GM21576 (cell line): ENCODE data around the gene GNAS.

Experiments
- ATAC-seq: cut with Tn5 transposase; IDR thresholded peaks from one replicate; pipeline ENCODE4 v1.9.1; 2021; ENCODE audit warnings: mild to moderate bottlenecking, moderate library complexity; ENCODE audit not compliant: unreplicated experiment

Gene GNAS

DNA sequence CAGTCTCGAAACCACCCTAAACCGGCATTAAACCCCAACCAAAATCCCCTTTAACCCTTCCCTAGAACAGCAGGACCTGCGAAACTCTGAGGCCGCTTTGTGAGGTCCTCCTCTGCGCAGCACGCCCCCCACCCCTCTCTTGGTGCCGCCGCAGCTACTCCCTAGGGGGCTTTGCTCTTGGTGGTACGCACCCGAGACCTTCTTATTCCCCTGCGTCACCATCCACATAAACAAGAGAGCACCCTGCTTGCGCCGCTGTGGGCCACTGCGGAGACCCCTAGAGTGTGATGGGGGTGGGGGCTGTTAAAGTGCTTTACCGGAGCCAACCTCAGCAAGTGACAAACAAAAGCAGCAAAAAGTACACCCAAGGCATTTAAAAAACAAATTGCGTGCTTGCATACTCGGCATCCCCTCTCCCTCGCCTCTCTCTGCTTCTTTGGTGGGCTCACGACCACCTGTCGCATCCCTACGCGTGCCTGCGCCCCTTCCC, 502 bp upstream of the GNAS start:
- no peak for ATAC-seq

DNA sequence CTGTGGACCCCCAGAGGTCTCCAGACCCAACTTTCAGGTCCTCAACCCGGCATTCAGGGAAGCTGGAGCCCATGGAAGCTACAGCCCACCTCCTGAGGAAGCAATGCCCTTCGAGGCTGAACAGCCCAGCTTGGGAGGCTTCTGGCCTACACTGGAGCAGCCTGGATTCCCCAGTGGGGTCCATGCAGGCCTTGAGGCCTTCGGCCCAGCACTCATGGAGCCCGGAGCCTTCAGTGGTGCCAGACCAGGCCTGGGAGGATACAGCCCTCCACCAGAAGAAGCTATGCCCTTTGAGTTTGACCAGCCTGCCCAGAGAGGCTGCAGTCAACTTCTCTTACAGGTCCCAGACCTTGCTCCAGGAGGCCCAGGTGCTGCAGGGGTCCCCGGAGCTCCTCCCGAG, 950 bp downstream of the GNAS start:
- no peak for ATAC-seq

DNA sequence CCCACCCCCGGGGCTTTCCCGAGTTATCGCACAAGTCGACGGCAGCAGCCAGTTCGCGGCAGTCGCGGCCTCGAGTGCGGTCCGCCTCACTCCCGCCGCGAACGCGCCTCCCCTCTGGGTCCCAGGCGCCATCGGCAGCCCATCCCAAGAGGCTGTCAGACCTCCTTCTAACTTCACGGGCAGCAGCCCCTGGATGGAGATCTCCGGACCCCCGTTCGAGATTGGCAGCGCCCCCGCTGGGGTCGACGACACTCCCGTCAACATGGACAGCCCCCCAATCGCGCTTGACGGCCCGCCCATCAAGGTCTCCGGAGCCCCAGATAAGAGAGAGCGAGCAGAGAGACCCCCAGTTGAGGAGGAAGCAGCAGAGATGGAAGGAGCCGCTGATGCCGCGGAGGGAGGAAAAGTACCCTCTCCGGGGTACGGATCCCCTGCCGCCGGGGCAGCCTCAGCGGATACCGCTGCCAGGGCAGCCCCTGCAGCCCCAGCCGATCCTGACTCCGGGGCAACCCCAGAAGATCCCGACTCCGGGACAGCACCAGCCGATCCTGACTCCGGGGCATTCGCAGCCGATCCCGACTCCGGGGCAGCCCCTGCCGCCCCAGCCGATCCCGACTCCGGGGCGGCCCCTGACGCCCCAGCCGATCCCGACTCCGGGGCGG, 1.6 kb downstream of the GNAS start:
- no peak for ATAC-seq

DNA sequence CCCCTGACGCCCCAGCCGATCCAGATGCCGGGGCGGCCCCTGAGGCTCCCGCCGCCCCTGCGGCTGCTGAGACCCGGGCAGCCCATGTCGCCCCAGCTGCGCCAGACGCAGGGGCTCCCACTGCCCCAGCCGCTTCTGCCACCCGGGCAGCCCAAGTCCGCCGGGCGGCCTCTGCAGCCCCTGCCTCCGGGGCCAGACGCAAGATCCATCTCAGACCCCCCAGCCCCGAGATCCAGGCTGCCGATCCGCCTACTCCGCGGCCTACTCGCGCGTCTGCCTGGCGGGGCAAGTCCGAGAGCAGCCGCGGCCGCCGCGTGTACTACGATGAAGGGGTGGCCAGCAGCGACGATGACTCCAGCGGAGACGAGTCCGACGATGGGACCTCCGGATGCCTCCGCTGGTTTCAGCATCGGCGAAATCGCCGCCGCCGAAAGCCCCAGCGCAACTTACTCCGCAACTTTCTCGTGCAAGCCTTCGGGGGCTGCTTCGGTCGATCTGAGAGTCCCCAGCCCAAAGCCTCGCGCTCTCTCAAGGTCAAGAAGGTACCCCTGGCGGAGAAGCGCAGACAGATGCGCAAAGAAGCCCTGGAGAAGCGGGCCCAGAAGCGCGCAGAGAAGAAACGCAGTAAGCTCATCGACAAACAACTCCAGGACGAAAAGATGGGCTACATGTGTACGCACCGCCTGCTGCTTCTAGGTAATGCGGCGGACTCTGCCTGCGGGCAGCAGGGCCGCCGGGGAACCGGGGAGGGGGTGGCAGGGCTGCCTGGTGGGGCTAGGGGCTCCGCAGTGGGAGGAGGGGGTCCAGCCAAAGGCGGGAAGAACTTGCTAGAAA, 2.3 kb downstream of the GNAS start:
- ATAC-seq = no peak

DNA sequence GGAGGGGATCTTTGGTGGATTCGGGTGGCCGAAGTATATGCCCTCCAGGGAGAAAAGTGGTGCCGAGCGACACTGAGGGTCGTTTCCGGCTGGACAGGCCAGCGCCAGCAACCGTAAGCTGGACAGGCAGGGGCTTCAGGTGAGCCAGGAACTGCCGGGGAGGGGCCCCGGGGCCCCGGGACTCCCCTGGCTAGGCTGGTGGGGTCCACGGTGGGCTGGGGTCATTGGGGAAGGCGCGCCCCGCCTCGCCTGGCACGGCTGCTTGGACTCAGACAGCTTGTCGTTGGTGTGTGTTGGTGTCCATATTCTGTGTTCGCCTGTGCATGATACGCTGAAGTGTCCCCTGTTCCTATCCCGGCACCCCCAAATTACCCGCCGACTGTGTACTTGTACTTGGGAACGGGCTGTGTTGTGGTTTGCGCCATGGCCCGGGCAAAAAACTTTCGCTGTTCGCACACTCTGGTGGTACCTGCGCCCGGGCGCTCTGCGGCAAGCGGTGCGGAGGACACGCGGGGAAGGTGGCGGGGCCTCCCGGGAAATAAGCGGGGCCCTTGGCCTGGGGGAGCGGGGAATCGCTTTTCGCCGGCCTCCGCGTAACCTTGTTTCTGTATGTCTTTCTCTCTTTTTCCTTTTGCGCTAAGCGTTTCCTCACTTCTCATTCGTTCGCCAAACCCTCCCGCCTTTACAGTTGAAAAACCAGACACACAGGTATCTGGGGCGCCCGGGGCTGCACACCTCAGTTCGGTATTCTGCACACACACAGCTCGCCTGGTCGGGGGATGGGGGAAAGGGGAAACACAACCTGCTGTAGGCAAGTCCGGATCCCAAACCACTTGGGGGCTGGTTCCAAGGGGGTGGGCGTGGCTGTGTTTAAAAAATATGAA, 3.2 kb downstream of the GNAS start:
- ATAC-seq = no peak

DNA sequence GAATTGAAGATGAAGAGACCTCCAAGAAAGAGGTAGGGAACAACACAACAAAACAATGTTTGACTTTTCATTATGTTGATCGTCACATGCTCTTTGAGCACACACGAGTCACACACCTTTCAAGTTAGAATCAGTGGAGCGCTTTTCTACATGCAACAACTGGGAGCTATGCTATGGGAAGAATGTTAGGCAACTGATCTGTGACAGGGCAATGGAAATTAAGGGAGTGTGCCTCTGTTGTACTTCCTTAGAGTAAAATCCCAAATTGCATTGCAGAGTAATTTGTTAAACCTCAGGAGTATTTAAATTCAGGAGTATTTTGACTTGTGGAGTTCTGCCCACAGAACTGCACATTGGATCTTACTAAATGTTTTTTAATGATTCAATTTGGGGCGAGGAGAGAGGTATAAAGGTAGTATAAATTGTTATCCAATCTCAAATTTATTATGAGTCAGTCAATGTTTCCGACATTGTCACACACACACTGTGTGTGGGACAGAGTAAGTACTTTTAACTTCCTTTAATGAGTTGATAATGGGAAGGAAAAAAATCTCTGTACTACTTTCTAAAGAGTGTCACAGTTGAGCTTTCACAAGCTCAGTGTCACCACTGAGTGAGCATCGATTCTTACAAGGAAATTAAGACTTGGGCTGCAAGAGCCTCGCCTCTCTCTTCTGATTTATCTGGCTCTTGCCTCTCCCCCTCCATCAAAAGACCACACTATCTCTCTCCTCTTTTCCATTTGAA, 10.7 kb downstream of the GNAS start:
- no peak for ATAC-seq

DNA sequence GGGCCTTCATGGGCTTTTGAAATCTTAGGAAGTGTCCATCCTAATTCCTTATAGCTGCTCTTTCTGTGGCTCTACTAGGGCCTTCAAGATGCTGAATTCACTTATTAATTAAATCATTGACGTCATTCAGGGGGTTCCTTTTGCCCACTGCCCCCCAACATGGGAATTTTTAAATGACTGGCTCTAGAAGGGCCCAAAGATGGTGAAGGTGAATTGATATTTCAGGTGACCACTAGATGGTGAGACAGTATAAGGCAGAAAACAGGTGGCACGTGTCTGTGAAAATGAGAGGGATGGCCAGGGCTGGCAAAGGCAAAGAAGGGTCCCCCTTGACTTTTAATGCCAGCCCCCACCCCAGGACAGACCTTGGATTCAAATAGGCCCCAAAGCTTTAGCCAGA, 11.8 kb downstream of the GNAS start:
- no peak for ATAC-seq

DNA sequence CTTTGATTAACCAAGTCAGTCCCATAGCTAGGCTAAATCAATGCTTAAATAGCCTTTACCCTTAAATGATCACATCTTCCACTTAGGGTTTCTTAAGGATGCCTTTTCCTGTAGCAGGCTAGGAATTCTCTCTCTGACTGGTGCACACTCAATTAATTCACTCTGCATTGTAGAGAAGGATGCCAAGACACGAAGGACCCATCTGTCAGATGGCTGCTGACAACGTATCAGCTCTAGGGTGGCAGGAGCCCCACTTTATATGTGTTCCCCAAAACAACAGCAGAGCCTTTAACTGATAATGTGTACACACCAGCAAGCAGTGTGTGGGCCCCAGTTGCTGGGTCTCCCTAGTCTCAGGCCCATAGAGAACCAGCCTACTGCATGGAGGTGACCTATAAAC, 13.3 kb downstream of the GNAS start:
- no peak for ATAC-seq

DNA sequence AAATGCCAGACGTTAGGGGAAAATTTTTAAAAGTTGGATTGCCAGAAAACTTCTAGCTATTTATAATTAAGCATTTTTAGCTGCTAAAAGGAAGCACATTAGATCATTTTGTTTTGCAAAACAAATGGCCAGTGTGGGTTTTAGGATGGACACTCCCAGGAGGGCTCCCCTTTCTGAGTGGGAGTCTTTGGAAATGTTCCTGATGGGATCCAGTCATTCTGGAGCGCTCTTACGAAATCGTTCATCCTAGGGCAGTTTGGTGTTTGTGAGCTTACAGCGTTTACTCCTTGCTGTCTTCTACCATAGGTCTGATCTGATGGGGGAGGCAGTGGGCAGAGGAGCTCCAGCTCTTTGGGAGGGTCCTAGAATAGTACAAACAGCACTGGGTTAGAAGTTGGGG, 14.7 kb downstream of the GNAS start:
- no peak for ATAC-seq

DNA sequence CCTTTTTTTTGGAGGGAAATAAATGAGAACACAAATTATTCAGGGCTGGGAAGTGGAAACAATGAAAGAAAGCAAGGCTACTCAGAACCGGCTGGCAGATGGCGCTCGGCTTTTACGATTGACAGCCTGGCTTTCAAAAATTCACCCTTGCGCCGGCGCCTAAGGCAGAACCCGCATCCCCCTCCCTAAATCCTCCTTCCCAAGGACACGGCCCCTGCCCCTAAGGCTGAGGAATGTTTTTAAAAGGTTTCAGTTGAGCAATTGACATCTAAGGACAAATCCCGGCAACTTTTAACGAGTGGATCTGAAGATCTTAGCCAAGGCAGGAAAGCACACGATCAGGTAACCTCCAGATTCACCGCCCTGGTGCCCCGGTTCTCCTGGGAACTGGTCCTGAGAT, 16.3 kb downstream of the GNAS start:
- ATAC-seq = no peak

DNA sequence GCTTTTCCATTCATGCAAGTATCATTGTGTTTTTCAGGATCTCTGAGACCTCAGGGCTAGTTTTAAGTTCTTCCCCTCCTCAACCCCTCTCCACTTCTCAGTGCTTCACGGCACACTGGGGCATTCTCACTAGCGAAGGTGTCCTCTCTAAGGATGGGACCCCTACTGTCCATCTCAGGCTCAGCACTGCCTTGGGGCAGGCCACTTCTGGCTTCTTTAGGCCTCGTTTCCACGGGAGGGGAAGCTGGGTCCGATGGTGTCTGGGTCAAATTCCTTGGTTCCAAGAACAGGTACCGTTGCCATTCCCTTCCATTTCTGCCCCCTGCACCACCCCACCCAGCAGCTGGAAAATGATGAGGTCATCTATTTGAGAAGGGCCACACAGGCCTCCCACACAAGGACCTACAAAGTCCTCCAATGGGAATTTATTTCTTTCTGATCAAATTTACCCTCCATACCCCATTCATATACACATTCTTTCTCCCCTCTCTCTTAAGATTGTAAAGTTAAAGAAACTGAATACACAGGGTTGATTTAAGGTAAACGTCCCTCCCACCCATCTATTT, 17.2 kb downstream of the GNAS start:
- no peak for ATAC-seq

DNA sequence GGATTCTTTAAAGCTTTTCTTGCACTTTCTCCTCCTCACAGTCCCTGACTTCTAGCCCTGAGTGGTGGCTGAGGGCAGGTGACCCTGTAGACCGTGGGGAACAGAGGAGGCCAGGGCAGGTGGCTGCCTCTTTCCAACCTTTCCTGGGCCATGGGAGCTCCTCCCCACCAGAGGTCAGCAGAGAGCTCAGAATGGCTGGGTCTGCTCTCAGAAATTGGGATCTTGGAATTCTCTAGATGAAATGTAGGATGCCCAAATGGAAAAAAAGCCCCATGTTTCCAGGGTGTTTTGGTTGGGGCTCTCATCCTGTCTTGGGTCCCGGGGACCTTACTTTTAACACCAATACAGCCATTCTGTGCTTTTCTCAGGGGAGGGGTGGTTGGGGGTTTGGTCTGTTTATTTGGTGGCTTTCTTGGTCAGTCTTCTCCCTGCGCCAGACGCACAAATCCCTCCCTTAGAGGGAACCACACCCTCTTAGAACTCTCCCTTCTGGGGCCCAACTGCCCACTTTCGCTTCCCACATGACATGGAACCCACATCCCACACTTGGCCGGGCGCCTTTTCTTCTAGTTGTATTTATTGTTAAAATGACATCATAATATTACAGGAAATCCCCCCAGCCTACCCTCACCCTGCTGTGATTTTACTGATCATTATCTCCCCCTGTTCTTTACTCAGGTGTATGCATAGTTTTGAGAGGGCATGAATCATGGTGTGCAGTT, 17.9 kb downstream of the GNAS start:
- ATAC-seq = no peak

DNA sequence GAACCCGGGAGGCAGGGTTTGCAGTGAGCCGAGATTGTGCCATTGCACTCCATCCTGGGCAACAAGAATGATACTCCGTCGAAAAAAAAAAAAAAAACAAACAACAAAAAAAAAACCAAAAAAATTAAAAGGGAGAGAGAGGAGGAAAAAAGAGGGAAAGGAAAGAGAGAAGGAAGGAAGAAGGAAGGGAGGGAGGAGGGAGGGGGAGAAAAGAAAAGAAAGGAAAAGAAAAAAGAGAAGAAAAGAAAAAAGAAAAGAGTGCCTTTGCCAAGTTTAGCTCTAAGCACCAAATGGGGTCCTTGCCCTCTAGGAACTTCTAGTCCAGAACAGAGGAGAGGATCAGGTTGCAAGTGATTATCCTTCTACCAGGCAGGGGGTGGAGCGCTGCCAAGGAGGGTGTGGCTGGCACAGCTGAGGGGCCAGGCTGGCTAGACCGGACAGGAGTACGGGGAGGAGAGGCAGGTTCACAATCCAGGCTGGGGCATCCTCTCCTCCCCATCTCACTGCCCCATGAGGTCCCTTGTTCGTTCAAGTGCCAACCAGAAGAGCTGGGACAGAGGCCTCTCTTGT, 19.1 kb downstream of the GNAS start:
- ATAC-seq = no peak

DNA sequence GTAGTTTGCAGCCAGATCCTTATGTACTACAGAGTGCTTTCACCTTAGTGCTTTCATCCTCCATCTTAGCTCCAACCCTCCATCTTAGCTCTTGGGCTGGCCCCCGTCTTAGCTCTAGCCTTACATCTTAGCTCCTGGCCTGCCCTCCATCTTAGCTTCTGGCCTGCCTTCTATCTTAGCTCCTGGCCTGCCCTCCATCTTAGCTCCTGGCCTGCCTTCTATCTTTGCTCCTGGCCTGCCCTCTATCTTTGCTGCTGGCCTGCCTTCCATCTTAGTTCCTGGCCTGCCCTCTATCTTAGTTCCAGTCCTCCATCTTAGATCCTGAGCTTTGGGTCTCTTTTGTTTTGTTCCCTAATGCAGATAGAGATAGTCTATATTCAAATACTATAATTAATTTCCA, 22.0 kb downstream of the GNAS start:
- no peak for ATAC-seq

DNA sequence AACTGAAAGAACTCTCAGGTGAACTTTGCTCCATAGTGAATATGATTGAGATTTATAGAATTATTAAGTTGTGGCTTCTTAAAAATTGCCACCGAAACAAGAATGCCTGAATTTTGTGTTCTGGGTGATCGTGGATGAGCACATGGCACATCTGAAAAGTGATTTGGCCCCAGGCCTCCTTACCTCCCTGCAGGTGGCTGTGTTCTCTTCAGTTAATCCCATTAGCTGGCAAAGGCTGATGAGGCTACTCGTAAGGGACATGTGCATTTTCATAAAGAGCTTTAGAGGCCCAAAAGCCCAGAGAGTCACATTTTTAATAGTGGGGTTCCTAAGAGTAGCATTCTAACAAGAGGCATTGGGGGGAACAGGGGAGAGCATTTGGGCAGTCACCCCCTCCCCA, 22.6 kb downstream of the GNAS start:
- no peak for ATAC-seq

DNA sequence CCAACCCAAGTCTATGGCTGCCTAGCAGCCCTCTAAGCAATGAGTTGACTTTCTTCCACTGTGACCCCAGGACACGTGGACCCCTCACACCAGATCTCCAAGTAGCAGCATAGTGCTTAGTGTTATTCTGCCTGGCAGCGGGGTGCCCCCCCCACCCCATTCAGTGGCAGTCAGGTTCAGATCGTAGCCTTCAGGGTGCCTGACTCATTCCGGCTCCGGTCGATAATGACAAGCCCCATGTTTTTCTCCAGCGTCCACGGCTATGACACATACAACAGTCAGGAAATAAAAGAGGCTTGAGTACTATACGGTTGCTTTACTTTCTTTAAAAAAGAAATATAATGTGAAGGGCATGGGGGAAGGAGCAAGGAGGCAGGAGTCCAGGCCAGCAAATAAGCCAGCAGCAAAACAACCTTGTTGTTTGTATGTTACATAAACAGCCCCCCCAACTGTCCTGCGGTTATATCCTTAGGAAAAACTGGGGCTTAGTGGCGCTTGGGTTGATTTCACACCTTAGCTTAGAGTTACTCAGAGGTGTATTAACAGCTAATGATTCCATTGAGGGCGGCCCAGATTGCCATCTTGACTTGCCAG, 23.1 kb downstream of the GNAS start:
- no peak for ATAC-seq

DNA sequence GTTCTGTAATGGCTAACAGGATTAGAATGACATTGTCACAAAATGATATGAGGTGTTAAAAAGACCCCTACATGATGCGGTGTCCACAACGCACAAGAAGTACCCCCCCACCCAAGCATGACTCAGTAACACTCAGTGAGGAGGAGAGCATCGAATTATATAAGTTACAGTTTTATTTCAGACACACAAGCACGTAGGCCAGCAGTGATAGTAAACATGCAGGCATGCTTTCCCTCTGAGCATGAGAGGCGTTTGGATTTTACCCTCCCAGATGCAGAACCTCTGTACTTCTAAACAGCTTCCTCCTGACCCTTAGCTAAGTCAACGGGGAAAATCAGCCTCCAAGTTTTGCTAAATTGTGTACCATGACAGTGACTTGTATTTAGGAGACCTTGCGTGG, 23.9 kb downstream of the GNAS start:
- ATAC-seq = no peak

DNA sequence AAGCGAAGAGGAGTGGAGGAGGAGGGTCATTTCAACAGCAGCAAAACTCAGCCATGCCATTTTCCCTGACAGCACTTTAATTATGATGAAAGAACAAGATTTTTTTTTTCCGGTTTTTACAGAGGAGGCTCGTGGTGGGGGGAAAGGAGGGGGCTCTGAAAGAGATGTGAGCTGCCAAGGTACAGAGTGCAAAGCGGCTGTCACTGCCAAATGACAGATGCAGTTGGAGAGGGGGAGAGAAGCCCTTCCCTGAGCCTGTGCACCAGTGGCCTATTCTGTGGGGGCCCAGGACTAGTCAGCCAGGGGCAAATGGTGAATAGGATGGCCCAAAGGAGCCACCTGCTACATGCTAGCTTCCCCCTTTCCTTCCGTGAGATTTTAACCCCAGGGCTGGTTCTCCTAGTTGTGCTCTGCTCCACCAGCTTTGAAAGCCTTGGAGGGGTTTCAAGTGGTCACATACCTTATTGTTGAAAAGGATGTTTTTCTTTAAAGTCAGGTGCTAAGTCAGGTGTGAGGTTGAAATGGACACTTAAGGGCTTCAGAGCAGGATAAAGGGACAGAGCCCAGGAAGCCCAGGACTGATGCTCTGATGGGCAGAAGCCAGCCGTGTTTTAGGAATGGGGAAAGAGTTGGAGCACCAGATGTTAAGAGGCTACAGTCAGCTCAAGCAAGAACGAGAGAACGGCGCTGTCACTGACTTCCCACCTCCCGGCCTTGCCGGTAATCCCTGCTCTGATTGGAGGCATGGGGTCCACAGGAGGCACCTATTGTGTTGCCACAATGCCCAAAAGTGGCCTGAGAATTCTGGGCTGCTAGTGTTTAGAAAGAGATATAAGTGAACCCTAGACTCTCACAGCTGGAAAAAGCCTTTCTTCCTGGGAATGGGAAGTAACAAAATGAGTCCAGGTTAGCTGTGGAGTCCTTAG, 24.8 kb downstream of the GNAS start:
- ATAC-seq = no peak
